HEK293 (cell line): ENCODE measurements around the gene OR52K1.

Experiments
- CTCF ChIA-PET: fragments of 350-600 bp; formaldehyde crosslinking; extraction: SDS; loops from one replicate; lab custom pipeline; 2021; ENCODE audit warnings: antibody characterized with exemption; lab: Yijun Ruan, JAX
- POLR2A ChIA-PET: fragments of 300-600 bp; formaldehyde crosslinking; extraction: SDS; loops from one replicate; lab custom pipeline; 2020; ENCODE audit warnings: antibody characterized with exemption, inconsistent platforms; lab: Yijun Ruan, JAX
- H3K27ac ChIP-seq: fragments of 200-500 bp; sonication (Bioruptor generic); 2 replicates; pipeline ENCODE4 v1.5.1; 2014; ENCODE audit warnings: low read depth, low read length, control low read depth, inconsistent platforms; ENCODE audit errors: extremely low read depth
- H3K36me3 ChIP-seq, 2 experiments: fragments of 200-500 bp in 1 of 2; sonication (Bioruptor generic) in 1 of 2; 1 replicate in 1 of 2; 2 replicates in 1 of 2; pipeline ENCODE4 v1.5.1; 2014 to 2017; ENCODE audit warnings: inconsistent platforms in 2 of 2, low read length in 2 of 2; ENCODE audit not compliant: control insufficient read depth in 2 of 2, insufficient read depth in 1 of 2
- H3K4me1 ChIP-seq: fragments of 200-500 bp; sonication (Bioruptor generic); 2 replicates; pipeline ENCODE4 v1.5.1; 2014; ENCODE audit warnings: mild to moderate bottlenecking, low read length, inconsistent platforms; ENCODE audit not compliant: control insufficient read depth, insufficient read depth
- H3K4me3 ChIP-seq: 2 replicates; pipeline ENCODE4 v1.5.1; 2011; ENCODE audit warnings: low read depth, mild to moderate bottlenecking, control low read depth, low read length, moderate library complexity
- H3K9me3 ChIP-seq: fragments of 200-500 bp; sonication (Bioruptor generic); 2 replicates; pipeline ENCODE4 v1.5.1; 2014; ENCODE audit warnings: low read depth, low read length, inconsistent platforms; ENCODE audit not compliant: control insufficient read depth, insufficient read depth
- KLF9 ChIP-seq: fragments of 450-650 bp; formaldehyde crosslinking; IDR thresholded peaks from 2 replicates; pipeline ENCODE4 v1.5.1; 2016; ENCODE audit warnings: missing biosample characterization, missing genetic modification characterization, low read depth
- SP3 ChIP-seq: fragments of 450-650 bp; formaldehyde crosslinking; IDR thresholded peaks from 2 replicates; pipeline ENCODE4 v1.5.1; 2016; ENCODE audit warnings: missing biosample characterization, missing genetic modification characterization
- TCF7L2 ChIP-seq: IDR thresholded peaks from 2 replicates; pipeline ENCODE4 v1.6.1; 2011; ENCODE audit warnings: low read depth, mild to moderate bottlenecking, inconsistent platforms, low read length, moderate library complexity, borderline replicate concordance
- ZNF148 ChIP-seq: fragments of 450-650 bp; formaldehyde crosslinking; IDR thresholded peaks from 2 replicates; pipeline ENCODE4 v1.5.0; 2017; ENCODE audit warnings: missing biosample characterization, missing genetic modification characterization, borderline replicate concordance
- ZNF214 ChIP-seq: fragments of 450-650 bp; formaldehyde crosslinking; IDR thresholded peaks from 2 replicates; pipeline ENCODE4 v1.5.1; 2017; ENCODE audit warnings: missing biosample characterization, mild to moderate bottlenecking, missing genetic modification characterization, borderline replicate concordance
- ZNF223 ChIP-seq: fragments of 450-650 bp; formaldehyde crosslinking; IDR thresholded peaks from 2 replicates; pipeline ENCODE4 v1.5.1; 2016; ENCODE audit warnings: missing biosample characterization, missing genetic modification characterization
- ZNF239 ChIP-seq: fragments of 450-650 bp; formaldehyde crosslinking; IDR thresholded peaks from 2 replicates; pipeline ENCODE4 v1.5.1; 2016; ENCODE audit warnings: missing biosample characterization, missing genetic modification characterization
- ZNF248 ChIP-seq: fragments of 450-650 bp; formaldehyde crosslinking; IDR thresholded peaks from 2 replicates; pipeline ENCODE4 v1.5.1; 2017; ENCODE audit warnings: missing biosample characterization, missing genetic modification characterization
- ZNF449 ChIP-seq: fragments of 450-650 bp; formaldehyde crosslinking; IDR thresholded peaks from 2 replicates; pipeline ENCODE4 v1.5.1; 2017; ENCODE audit warnings: missing biosample characterization, mild to moderate bottlenecking, missing genetic modification characterization, moderate library complexity
- ZNF529 ChIP-seq: fragments of 450-650 bp; formaldehyde crosslinking; IDR thresholded peaks from 2 replicates; pipeline ENCODE4 v1.5.1; 2017; ENCODE audit warnings: missing genetic modification characterization, missing biosample characterization; ENCODE audit not compliant: insufficient replicate concordance
- ZNF585B ChIP-seq: fragments of 450-650 bp; formaldehyde crosslinking; IDR thresholded peaks from 2 replicates; pipeline ENCODE4 v1.5.1; 2016; ENCODE audit warnings: missing biosample characterization, missing genetic modification characterization
- ZNF664 ChIP-seq: fragments of 450-650 bp; formaldehyde crosslinking; IDR thresholded peaks from 2 replicates; pipeline ENCODE4 v1.5.1; 2016; ENCODE audit warnings: missing biosample characterization, missing genetic modification characterization
- ZNF692 ChIP-seq: fragments of 450-650 bp; formaldehyde crosslinking; IDR thresholded peaks from 2 replicates; pipeline ENCODE4 v1.5.1; 2016; ENCODE audit warnings: missing biosample characterization, missing genetic modification characterization
- ZNF776 ChIP-seq: fragments of 450-650 bp; formaldehyde crosslinking; IDR thresholded peaks from 2 replicates; pipeline ENCODE4 v1.5.0; 2017; ENCODE audit warnings: missing biosample characterization, missing genetic modification characterization, borderline replicate concordance
- ZNF843 ChIP-seq: fragments of 450-650 bp; formaldehyde crosslinking; IDR thresholded peaks from 2 replicates; pipeline ENCODE4 v1.5.1; 2016; ENCODE audit warnings: missing biosample characterization, missing genetic modification characterization
- ZSCAN5A ChIP-seq: fragments of 450-650 bp; formaldehyde crosslinking; IDR thresholded peaks from 2 replicates; pipeline ENCODE4 v1.5.1; 2016; ENCODE audit warnings: missing biosample characterization, missing genetic modification characterization
- TF ChIP-seq, protein P1 (sequence below): fragments of 450-650 bp; formaldehyde crosslinking; IDR thresholded peaks from 2 replicates; pipeline ENCODE4 v1.5.1; 2017; ENCODE audit warnings: missing biosample characterization, missing genetic modification characterization
- TF ChIP-seq, protein P2 (sequence below): fragments of 450-650 bp; formaldehyde crosslinking; IDR thresholded peaks from 2 replicates; pipeline ENCODE4 v1.5.1; 2016; ENCODE audit warnings: missing biosample characterization, missing genetic modification characterization
- TF ChIP-seq, protein P3 (sequence below): IDR thresholded peaks from 2 replicates; pipeline ENCODE4 v1.6.1; 2011; ENCODE audit warnings: mild to moderate bottlenecking, low read depth, low read length, borderline replicate concordance
- TF ChIP-seq, protein P4 (sequence below): fragments of 450-650 bp; formaldehyde crosslinking; IDR thresholded peaks from 2 replicates; pipeline ENCODE4 v1.5.1; 2017; ENCODE audit warnings: missing biosample characterization, missing genetic modification characterization

OR52K1 gene

DNA sequence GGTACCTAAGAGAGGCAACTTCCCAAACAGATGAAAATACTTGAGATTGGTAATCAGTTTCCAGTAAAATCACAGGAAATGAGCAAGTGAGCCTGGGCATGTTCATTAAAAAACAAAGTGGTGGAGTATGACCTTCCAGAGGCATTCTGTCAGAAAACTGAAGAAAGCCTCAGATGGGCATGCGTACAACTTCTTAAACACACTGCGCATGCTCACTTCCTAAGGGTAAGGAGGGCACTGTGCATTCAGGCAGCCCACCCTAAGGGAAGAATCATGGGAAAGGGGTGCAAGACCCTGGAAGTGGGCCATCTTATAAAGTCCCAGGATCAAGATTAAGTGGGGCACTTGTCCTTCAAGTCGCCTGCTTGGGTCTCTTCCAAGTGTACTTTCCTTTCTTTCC lies 29.3 kb upstream of the OR52K1 start (continued):
- TF ChIP-seq, protein P1, sequence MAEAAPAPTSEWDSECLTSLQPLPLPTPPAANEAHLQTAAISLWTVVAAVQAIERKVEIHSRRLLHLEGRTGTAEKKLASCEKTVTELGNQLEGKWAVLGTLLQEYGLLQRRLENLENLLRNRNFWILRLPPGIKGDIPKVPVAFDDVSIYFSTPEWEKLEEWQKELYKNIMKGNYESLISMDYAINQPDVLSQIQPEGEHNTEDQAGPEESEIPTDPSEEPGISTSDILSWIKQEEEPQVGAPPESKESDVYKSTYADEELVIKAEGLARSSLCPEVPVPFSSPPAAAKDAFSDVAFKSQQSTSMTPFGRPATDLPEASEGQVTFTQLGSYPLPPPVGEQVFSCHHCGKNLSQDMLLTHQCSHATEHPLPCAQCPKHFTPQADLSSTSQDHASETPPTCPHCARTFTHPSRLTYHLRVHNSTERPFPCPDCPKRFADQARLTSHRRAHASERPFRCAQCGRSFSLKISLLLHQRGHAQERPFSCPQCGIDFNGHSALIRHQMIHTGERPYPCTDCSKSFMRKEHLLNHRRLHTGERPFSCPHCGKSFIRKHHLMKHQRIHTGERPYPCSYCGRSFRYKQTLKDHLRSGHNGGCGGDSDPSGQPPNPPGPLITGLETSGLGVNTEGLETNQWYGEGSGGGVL (tag by site-specific recombination): no peak
- no peak for TF ChIP-seq KLF9 (tag by site-specific recombination)
- no peak for TF ChIP-seq ZNF776 (tag by site-specific recombination)
- no peak for TF ChIP-seq ZNF585B
- no peak for TF ChIP-seq SP3 (tag by site-specific recombination)
- TF ChIP-seq, protein P2, sequence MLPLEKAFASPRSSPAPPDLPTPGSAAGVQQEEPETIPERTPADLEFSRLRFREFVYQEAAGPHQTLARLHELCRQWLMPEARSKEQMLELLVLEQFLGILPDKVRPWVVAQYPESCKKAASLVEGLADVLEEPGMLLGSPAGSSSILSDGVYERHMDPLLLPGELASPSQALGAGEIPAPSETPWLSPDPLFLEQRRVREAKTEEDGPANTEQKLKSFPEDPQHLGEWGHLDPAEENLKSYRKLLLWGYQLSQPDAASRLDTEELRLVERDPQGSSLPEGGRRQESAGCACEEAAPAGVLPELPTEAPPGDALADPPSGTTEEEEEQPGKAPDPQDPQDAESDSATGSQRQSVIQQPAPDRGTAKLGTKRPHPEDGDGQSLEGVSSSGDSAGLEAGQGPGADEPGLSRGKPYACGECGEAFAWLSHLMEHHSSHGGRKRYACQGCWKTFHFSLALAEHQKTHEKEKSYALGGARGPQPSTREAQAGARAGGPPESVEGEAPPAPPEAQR (tag by site-specific recombination): no peak
- TF ChIP-seq, protein P3, sequence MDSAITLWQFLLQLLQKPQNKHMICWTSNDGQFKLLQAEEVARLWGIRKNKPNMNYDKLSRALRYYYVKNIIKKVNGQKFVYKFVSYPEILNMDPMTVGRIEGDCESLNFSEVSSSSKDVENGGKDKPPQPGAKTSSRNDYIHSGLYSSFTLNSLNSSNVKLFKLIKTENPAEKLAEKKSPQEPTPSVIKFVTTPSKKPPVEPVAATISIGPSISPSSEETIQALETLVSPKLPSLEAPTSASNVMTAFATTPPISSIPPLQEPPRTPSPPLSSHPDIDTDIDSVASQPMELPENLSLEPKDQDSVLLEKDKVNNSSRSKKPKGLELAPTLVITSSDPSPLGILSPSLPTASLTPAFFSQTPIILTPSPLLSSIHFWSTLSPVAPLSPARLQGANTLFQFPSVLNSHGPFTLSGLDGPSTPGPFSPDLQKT: no peak

DNA sequence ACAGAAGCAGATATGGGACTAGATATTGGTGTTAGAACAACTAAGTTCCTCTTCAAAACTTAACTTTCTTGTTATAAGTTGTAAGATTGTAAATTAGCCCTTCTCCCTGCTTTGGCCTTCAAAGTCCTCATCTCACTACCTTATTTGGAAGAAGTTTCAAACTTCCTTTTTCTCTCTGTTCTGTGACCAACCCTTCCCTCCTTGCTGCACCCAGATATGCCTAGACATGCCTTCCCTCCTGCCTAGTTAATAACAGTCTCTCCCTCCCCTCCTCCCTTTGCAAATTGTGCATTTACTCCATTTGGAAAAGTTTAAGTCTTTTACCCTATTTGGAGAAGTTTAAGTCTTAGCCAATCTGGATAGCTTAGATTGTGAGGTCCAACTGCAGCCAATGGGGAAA lies 28.4 kb upstream of the OR52K1 start:
- CTCF ChIA-PET: no interaction called here
- TF ChIP-seq TCF7L2 (no peak), ZNF692 (no peak), ZNF148 (tag by site-specific recombination) (no peak), ZNF223 (tag by site-specific recombination) (no peak), ZSCAN5A (tag by site-specific recombination) (no peak), ZNF239 (tag by site-specific recombination) (no peak), ZNF843 (no peak), ZNF449 (tag by site-specific recombination) (no peak), ZNF664 (no peak), ZNF529 (tag by site-specific recombination) (no peak), ZNF214 (tag by site-specific recombination) (no peak), ZNF248 (tag by site-specific recombination) (no peak)
- TF ChIP-seq, protein P4, sequence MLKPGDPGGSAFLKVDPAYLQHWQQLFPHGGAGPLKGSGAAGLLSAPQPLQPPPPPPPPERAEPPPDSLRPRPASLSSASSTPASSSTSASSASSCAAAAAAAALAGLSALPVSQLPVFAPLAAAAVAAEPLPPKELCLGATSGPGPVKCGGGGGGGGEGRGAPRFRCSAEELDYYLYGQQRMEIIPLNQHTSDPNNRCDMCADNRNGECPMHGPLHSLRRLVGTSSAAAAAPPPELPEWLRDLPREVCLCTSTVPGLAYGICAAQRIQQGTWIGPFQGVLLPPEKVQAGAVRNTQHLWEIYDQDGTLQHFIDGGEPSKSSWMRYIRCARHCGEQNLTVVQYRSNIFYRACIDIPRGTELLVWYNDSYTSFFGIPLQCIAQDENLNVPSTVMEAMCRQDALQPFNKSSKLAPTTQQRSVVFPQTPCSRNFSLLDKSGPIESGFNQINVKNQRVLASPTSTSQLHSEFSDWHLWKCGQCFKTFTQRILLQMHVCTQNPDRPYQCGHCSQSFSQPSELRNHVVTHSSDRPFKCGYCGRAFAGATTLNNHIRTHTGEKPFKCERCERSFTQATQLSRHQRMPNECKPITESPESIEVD (tag by site-specific recombination): no peak
- H3K4me3 ChIP-seq: no peak overlapping the region
- no peak overlapping the region for H3K27ac ChIP-seq
- no peaks in the 10 kb centered on the region for H3K9me3 ChIP-seq
- POLR2A ChIA-PET: no interaction called here
- no peaks in the 10 kb centered on the region for H3K36me3 ChIP-seq
- H3K4me1 ChIP-seq: no peaks in the 10 kb centered on the region
